ENCODE measurements around the gene EIF3I. TPM values are rescaled to one million over a fixed set of nuclear protein-coding genes. Genes with fewer than 3 reads are reported as not detected.

EIF3I gene
- total and polyA plus RNA-seq, 2 of the 13 experiments (the other 11 are each of a cell fraction or from before 2014, with no cell fraction given), result 210 to 223 TPM

DNA sequence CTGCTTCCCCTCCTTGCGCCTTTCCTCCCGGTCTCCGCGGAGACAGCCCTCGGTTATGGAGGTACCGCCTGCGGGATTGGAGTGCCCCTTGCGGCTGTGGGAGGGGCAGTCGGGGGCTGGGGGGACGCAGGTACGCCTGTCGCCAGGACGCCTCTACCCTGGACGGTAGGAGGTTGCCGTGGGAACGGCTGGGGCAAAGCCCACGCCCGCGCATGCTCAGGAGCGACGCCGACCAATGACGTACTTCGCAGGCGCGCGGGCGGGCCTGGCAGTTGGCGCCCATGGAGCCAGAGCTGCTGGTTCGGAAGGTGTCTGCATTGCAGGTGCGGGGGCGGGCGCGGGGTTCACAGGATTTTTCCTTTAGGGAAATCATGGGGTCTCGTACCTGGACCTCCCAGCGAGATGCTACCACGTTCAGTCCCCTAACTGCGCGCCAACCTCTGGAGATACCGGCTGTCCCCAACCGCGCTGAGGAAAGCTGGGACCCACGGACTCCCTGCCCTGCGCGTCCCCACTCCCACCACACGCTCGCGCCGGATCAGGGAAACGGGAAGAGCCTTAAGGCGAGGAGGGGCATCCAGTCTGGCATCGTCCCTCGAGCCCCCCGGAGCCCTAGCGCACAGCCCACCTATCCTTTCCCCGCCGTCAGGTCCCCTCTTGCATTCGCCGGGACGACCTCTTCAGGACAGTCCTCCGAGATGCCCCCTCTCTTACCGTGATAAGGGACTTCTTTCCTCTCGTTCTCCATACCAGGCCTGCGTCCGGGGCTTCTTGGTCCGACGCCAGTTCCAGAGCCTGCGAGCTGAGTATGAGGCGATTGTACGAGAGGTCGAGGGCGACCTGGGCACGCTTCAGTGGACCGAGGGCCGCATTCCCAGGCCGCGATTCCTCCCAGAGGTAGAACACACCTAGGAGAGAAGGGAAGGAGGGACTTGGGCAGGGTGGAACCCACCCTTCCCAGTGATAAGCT, 16.5 kb upstream of the EIF3I start, which contains the start of gene IQCC (continued):
- TF ChIP-seq ZSCAN30 (CRISPR knock-in tag; IDR thresholded peaks at IDR 0.05) (no peak), ZNF225 (CRISPR knock-in tag; IDR thresholded peaks at IDR 0.05) (no peak), ATF4 (CRISPR knock-in tag; IDR thresholded peaks at IDR 0.05) (no peak), PAF1 (CRISPR knock-in tag; IDR thresholded peaks at IDR 0.05) (no peak), ZBTB34 (CRISPR knock-in tag; IDR thresholded peaks at IDR 0.05) (0 out of 2 replicates have a peak, but pooled peaks have one; percentile 33), NFE2 (CRISPR knock-in tag; IDR thresholded peaks at IDR 0.05) (no peak), RBM22 (optimal IDR thresholded peaks at IDR 0.05; ENCODE audit: low read length) (peak; percentile 80), RFX1 (IDR thresholded peaks at IDR 0.05) (peak; percentile 92), MED13 (CRISPR knock-in tag; IDR thresholded peaks at IDR 0.05) (no peak), ZNF775 (CRISPR knock-in tag; IDR thresholded peaks at IDR 0.05; ENCODE audit: borderline replicate concordance) (no peak), JUND (CRISPR knock-in tag; IDR thresholded peaks at IDR 0.05) (no peak), NFYC (CRISPR knock-in tag; IDR thresholded peaks at IDR 0.05) (no peak), DMAP1 (CRISPR knock-in tag; IDR thresholded peaks at IDR 0.05) (no peak), IKZF4 (CRISPR knock-in tag; IDR thresholded peaks at IDR 0.05; ENCODE audit: borderline replicate concordance, low read depth, not compliant biosample characterization) (no peak), SMAD3 (CRISPR knock-in tag; IDR thresholded peaks at IDR 0.05) (no peak), CHD4 (IDR thresholded peaks at IDR 0.05; ENCODE audit: borderline replicate concordance, low read length) (no peak), ZNF724P (CRISPR knock-in tag; IDR thresholded peaks at IDR 0.05; ENCODE audit: borderline replicate concordance) (peak; percentile 80; the same call in 1 of the 2 replicates)
- TF ChIP-seq, protein P1, sequence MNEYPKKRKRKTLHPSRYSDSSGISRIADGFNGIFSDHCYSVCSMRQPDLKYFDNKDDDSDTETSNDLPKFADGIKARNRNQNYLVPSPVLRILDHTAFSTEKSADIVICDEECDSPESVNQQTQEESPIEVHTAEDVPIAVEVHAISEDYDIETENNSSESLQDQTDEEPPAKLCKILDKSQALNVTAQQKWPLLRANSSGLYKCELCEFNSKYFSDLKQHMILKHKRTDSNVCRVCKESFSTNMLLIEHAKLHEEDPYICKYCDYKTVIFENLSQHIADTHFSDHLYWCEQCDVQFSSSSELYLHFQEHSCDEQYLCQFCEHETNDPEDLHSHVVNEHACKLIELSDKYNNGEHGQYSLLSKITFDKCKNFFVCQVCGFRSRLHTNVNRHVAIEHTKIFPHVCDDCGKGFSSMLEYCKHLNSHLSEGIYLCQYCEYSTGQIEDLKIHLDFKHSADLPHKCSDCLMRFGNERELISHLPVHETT (CRISPR knock-in tag; conservative IDR thresholded peaks at IDR 0.05), result no peak
- TF ChIP-seq, protein P2, sequence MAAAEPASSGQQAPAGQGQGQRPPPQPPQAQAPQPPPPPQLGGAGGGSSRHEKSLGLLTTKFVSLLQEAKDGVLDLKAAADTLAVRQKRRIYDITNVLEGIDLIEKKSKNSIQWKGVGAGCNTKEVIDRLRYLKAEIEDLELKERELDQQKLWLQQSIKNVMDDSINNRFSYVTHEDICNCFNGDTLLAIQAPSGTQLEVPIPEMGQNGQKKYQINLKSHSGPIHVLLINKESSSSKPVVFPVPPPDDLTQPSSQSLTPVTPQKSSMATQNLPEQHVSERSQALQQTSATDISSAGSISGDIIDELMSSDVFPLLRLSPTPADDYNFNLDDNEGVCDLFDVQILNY (CRISPR knock-in tag; conservative IDR thresholded peaks at IDR 0.05), result 0 out of 2 replicates have a peak, but pooled peaks have one; percentile 58
- TF ChIP-seq, protein P3, sequence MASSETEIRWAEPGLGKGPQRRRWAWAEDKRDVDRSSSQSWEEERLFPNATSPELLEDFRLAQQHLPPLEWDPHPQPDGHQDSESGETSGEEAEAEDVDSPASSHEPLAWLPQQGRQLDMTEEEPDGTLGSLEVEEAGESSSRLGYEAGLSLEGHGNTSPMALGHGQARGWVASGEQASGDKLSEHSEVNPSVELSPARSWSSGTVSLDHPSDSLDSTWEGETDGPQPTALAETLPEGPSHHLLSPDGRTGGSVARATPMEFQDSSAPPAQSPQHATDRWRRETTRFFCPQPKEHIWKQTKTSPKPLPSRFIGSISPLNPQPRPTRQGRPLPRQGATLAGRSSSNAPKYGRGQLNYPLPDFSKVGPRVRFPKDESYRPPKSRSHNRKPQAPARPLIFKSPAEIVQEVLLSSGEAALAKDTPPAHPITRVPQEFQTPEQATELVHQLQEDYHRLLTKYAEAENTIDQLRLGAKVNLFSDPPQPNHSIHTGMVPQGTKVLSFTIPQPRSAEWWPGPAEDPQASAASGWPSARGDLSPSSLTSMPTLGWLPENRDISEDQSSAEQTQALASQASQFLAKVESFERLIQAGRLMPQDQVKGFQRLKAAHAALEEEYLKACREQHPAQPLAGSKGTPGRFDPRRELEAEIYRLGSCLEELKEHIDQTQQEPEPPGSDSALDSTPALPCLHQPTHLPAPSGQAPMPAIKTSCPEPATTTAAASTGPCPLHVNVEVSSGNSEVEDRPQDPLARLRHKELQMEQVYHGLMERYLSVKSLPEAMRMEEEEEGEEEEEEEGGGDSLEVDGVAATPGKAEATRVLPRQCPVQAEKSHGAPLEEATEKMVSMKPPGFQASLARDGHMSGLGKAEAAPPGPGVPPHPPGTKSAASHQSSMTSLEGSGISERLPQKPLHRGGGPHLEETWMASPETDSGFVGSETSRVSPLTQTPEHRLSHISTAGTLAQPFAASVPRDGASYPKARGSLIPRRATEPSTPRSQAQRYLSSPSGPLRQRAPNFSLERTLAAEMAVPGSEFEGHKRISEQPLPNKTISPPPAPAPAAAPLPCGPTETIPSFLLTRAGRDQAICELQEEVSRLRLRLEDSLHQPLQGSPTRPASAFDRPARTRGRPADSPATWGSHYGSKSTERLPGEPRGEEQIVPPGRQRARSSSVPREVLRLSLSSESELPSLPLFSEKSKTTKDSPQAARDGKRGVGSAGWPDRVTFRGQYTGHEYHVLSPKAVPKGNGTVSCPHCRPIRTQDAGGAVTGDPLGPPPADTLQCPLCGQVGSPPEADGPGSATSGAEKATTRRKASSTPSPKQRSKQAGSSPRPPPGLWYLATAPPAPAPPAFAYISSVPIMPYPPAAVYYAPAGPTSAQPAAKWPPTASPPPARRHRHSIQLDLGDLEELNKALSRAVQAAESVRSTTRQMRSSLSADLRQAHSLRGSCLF (CRISPR knock-in tag; IDR thresholded peaks at IDR 0.05; ENCODE audit: borderline replicate concordance), result no peak

All from HepG2 (cell line).